Effector CD4-positive, alpha-beta T cell (primary cell): Measurements from ENCODE around the gene MYO3B.

ENCODE experiments used
- DNase-seq: peaks from one replicate; pipeline ENCODE4 v3.0.0-alpha.2; 2020

MYO3B gene

DNA sequence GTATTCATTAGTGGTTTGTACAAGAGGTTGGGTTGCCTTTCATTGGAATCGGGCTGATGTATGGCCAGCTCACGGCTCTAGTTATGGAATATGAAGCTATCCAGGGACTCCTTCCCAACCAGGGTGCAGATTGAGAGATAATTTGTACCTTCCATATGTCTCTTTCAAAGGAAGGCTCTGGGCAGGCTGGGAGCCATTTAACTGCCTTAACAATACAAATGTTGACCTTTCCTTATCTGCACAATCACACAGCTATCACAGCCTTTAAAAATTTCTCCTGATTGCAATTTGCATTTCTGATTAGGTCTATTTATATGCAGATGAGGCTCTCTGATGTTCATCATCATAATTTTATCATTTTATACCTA, 58.7 kb downstream of the MYO3B start:
- no peak for DNase-seq

DNA sequence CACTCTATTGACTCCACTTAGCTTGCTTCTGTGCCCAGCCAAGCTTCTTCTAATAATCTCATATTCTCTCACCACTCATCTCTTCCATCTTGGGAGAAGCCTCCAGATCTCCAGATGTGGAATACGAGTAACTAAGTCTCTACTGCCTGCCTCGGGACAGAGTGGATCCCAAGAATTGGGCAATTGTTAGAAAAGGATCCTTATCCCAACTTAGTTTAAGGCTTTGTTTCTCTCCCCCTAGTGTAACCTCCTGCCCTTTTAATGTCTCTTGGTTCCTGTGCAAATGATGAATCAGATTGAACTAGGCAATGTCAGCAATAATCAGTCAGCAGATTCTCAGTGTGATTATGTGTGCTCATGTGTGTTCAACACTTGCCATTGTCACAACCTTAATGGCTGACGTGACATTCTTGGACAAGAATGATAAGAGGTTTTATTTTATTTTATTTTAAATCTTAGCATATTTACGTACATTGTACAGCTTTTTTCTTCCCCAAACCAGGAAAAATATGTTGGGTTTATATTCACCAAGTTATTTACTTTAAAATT, 59.7 kb downstream of the MYO3B start:
- no peak for DNase-seq

DNA sequence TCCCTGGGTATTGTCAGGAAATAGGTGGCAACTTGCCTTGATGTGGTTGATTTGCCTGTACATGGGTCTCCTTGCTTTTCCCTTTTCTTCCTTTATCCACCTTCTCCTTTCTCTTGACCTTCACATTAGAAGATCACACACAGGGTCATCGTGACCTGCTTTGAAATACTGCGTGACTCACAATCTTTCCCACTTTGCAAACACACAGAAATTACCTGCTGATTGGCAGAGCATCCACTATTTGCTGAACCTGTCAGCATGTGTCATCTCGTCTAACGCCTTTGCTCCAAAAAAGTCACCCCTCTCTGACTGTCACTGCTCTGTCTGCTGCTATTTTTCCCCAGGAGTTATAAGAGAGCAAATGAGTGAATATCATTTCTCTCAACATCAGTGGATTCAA, 60.8 kb downstream of the MYO3B start:
- DNase-seq: no peak

DNA sequence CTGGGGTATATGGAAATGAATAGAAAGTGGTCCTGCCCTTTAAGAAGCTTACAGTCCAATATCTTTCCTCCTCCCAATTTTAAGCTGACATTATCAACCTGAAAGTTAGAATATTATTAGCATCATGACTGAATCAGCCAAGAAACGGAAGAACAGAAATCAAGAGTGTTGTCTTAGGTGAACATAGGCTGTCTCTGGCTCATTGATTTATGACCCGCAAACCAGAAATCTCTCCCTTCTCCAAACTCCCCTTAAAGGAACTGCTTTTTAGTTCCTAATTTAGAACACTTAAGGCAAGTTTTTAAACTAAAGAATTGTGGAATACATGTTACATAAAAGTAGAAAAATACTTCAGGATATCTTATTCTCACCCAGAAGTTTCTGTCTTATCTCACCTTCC, 62.7 kb downstream of the MYO3B start:
- no peak for DNase-seq

DNA sequence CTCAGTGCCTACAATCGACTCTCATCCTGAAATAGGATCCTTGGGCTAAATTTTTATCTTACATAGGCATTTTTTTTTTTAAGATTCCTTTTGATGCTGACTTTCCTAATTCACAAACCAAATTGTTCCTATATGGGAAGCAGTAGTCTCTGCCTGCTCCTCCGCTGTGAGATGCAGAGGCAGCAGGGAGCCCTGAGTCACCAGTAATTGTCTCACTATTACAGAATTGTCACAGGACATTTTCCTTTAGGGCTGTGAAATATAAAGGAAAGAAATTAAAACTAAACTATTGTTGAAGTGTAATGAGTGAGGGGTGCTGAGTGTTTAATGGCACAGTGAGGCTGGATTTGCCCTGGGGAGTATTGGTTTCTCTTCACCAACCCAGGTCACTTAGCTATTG, 63.8 kb downstream of the MYO3B start:
- no peak for DNase-seq

DNA sequence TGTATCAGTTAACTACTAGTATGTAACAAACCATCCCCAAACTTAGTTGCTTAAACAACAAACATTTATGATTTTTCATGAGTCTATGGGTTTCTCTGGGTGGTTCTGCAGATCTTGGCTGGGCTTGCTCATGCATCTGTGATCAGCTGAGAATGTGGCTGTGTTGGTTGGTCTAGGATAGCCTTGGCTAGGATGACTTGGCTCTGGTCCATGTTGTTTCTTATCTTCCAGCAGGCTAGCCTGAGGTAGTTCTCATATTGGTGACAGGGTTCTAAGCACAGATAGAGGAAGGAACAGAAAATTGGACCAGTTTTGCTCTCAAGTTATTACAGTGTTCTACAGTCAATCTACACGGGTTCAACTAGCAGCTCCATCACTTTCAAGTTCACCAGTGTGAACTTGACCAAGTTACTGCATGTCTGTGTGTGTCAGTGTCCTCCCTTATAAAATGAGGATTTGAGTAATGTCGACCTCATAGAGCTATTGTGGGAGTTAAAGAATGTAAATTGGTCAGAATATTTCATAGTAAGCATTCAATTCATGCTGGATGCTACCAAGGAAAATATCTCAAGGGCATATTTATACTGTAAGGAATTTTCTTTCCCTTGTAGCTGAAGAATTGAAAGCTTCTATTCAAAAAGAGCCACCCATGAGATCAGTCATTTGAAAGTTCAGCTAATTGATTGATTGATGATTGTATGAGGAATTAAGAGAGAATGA, 65.3 kb downstream of the MYO3B start:
- no peak for DNase-seq

DNA sequence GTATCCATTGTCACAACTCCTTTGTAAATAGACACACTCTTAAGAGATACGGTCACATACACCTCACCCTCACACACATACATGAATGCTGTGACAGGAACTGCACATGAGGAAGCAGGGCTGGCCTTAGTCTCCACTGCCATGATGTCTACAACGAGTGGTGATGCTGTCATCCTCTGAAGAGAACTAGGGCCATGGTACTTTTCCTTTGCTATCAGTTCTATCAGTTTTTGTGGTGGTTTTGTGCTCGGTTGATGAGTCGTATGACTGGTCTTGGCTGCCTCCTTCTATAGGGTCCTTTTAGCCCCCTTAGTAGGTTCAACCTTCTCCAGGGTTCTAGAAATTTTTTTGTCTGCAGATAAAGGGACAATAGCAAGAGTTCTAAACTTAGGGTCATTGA, 66.0 kb downstream of the MYO3B start:
- DNase-seq: no peak

DNA sequence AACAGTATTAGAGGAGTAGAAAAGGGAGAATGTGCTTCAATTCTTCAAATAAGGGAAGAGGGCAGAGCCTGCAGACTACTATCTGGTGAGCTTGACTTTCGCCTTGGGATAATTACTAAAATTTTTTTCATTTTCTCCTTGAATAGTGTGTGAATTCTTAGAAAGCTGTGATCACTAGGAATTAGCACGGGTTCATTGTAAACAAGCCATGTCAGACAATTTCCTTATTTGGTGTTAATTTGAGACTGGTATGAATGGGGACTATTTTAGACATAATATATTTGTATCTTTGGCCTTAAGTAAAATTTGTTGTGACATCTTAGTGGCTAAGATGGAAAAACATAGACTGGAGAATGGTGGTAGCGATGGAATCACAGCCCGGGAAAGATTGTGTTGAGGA, 66.6 kb downstream of the MYO3B start:
- no peak for DNase-seq

DNA sequence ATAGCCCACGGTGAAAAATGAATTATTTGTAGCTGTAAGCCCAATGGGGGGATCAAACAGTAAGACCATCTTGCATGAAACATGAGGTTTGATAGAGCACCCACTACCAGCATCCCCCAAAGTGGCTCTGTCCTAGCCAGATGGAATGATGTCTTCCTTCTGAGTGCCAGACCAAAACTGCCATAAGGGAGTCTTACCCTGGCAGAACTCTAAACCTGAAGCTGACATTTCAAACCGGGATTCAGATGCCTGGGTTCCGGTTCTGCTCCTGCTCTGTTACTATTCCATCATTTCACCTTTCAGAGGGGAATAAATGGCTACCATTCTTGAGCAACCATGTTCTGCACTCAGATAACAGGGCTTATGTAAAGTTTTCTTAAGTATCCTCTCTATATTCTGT, 67.4 kb downstream of the MYO3B start:
- no peak for DNase-seq

DNA sequence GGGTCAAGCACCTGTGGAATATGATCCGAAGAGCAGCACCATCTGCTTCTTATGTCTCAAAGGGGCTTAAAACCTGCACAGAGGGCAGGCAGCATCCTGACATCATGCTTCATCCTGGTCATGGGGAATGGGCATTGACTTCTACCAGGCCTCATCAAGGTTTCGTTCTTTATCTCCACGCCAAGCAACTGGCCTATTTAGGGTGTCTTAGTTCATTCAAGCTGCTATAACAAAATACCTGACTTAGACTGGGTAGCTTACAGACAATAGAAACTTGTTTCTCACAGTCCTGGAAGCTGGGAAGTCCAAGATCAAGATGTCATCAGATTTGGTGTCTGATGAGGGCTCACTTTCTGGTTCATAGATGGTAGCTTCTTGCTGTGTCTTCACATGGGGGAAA, 69.4 kb downstream of the MYO3B start:
- DNase-seq: no peak

DNA sequence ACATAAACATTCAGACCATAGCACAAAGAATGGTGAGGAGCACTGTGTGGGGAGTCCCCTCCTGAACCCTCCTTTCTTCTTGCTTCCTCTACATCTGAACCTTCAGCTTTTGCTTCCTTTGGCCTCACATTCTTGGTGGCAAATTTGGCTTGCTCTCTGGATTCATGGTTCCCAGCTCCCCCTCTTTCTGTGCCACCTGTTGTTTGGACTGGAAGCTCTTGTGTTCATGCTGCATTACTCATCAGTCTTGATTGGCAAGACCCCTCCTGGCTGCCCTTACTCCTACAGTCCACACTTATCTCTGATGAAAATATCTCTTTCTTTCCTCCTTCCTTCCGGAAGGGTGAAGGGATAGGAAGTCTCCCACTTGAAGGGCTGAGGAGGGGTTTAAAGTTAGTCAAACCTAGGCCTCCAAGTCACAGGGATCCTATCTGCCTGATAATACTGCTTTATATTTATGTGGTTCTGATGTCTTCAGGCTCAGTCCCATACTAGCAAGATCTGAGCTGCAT, 70.0 kb downstream of the MYO3B start:
- no peak for DNase-seq

DNA sequence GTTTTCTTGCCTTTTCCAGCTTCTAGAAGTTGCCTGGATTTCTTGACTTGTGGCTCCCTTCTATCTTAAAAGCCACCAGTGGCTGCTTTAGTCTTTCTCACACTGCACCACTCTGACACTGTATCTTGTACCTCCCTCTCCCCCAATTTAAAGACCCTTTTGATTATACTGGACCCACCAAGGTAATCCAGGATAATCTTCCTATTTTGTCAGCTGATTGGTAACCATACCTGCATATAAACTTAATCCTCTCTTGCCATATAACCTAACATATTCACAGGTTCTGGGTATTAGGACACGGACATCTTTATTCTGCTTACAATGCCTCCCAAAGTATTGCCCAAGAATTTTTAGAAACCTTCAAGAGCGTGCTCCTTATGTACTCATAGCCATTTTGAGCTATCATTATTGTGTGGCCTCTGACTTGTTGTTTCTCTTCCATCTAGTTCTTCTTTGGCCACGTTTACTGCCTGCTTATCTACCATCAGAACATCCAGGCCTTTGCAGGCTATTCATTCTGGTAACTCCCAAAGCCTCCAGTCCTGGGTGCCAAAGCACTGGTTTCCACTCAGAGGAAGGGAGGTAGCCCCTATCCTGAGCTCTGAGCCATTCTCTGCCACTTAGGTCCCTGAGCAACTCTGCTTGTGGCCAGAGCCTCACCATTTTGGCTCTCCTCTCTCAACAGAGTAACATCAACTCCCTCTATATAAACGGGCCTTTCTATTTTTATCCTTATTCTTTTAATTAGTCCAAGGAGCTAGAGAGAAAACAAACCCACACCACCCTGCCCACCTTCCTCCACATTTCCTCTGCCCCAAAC, 70.8 kb downstream of the MYO3B start:
- no peak for DNase-seq

DNA sequence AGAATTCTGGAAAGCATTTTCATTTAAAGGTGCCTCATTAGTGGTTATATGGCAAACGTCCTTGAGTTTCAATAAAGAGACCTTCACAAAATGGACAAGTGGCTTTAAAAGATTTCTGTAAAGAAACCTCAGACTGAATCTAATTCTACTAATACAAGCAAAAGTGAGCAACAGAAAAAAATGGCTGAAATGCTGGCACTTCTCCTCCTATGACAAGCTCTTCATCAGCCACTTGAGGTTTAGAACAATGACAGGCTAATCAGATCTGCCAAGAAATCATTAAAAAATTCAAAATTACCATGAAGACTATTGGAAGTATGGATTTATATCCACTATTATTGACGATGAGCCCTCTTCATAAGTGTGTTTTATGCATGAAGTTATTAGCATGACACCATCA, 71.8 kb downstream of the MYO3B start:
- DNase-seq: no peak

DNA sequence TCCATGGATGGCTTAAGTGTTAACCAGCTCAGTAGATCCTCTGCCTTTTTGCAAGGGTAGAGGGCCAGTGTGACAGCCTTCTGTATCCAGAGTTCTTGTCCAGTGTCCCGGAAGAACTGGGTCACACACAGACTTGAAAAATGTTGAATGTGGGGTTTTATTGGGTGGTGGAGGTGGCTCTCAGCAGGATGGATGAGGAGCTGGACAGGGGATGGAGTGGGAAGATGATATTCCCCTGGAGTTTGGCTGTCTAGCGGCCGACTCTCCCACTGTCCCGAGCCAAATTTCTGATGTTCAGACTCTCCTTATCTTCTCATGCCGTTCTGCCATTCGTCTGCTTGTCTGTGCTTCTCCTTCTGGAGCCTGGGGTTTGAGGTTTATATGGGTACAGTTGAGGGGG, 72.6 kb downstream of the MYO3B start:
- no peak for DNase-seq

DNA sequence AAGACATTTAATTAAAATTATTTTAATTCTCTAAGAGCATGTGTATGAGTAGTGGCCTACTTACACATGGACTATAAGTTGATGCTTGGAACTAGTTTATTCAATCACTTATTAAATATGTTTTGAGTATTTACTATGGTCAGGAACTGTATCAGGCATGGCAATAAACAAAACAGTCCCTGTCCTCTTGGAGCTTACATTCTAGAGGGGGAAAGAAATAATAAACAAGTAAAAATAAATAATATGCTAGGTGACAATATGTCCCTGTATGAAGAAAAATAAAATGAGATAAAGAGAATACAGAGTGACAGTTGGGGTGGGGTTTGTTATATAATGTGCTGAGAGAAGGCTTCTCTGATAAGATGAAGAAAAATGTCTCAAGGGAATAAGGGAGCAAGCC, 74.5 kb downstream of the MYO3B start:
- no peak for DNase-seq

DNA sequence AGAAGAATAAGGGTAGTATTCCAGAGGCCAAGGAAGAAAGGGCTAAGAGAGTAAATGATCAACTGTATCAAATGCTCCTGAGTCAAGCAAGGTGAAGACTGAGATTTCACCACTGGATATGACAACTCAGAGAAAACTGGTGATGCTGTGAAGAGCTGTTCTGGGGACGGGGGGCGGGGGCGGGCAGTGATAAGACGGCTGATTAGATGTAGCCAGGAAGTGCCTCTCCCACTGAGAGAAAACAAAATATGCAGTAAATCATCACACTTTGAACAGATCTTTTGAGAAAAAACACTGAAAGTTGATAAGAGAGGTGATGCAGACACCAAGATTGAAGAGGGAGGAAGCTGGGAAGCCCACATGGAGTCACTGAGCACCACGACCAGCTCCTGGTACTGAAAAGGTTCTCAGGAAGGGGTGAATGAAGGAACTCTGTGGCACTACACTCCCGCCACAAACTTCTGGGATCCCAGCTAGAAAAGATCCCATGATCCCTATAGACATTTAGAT, 75.8 kb downstream of the MYO3B start:
- no peak for DNase-seq

DNA sequence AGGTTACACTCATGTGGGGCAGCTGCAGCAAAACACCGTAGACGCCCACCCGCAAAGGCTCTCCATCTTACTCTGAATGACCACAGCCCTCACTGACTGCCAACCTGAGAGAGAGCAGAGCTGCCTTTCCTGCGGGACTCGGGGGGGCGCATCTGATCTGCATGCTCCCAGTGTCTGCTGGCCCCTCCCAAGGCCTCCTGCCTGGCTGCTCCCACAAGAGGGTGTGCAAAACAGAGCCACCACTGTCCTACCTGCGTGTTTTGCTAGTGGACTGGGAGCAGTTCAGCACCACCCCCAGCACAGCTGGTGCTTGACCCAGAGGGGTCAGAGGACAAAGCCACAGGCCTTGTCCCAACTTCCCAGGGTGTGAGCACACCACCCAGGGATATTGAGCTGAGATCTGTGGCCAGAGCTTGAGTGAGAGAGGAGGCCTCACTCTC, 76.4 kb downstream of the MYO3B start:
- no peak for DNase-seq

DNA sequence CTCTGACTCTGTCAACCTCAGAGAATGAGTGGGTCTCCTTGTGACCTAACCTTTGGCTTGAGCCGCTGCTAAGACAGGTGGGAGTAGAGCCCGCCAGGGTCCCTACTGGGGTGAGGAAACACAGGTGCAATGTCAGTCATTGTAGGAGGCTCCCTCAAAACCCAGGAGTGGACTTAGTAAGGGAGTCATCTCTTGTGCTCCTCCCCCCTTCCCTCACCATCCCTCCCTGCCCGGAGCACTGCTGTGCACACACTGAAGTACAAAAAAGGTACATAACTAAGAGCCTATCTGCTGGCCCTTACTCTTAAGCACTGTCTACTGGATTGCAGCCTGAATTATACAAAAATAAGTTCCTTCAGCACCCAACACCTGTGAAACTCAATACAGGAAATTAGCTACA, 77.2 kb downstream of the MYO3B start:
- no peak for DNase-seq

DNA sequence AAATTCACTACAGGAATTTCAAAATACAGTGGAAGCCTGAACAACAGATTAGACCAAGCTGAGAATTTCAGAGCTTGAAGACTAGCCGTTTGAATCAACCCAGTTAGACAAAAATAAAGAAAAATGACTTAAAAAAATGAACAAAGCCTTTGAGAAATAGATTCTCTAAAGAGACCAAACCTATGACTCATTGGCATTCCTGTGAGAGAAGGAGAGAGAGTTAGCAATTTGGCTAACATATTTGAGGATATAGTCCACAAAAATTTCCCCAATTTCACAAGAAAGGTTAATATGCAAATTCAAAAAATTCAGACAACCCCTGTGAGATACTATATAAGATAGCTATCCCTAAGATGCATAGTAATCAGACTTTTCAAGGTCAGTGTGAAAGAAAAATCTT, 78.0 kb downstream of the MYO3B start:
- DNase-seq: no peak

DNA sequence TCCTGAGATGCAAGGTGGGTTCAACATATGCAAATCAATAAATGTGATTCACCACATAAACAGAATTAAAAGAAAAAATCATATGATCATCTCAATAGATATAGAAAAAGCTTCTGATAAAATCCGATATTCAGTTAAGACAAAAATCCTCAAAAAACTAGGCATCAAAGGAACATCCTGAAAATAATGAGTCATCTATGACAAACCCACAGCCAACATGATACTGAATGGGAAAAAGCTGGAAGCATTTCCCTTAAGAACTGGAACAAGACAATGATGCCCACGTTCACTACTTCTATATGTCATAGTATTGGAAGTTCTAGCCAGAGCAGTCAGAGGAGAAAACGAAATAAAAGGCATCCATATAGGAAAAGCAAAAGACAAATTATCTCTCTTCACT, 80.4 kb downstream of the MYO3B start:
- DNase-seq: no peak

DNA sequence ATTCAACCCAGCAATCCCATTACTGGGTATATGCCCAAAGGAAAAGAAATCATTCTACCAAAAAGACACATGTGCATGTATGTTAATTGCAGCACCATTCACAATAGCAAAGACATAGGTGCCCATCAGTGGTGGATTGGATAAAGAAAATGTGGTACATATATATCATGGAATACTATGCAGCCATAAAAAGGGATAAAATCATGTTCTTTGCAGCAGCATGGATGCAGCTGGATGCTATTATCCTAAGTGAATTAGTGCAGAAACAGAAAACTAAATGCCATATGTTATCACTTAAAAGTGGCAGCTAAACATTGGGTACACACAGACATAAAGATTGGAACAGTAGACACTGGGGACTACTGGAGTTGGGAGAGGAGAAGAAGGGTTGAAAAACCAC, 82.2 kb downstream of the MYO3B start:
- no peak for DNase-seq

DNA sequence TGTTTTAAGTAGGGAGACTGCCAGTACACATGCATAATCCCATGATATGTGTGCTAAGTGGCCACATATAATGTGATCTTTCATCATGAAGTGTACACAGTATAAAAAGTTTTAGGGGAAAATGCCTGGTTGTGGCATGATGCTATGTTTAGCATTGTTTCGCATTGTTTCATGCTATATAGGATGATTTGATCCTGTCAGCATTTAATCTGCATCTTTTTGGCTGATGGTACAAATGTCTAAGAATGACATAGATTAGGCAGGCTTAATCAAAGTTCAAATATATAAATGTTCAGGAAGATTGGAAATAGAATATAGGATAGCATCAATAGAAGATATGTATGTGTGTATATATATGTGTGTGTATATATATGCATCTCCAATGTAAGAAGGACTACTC, 83.6 kb downstream of the MYO3B start:
- DNase-seq: no peak

DNA sequence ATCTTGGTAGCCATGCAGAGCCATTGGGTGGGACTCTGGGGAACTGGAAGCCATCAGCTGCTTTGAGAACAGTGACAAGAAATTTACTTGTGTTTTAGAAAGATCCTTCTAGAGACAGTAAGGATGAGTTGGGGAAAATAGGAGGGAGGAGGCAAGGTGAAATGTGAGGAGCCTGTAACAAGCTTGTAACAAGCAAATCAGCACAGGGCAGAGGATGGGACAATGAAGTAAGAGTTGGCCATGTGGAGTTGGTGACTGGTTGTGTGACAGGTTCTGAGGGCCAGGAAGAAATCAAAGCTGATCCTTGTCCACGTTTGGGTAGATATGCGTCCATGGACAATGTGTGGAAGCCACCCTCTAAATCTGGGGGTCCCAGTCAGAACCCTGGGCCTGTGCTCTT, 84.4 kb downstream of the MYO3B start:
- no peak for DNase-seq

DNA sequence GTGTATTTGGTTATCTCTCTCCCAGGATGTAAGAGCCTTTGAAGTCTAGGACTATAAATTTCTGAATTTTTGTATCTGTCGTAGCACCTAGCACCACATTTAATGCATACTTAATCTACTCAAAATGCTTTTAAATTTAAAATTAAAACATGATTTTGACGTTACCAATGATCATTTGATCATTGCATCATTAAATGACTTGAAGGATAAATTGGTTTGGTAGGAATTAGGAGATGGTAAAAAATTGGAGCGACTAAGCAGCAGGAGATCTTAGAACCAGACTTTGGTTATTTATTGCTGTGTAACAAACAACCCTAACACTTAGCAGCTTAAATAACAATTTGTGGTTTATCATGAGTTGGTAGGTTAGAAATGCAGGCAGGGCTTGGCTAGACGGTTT, 84.9 kb downstream of the MYO3B start:
- no peak for DNase-seq
